UCSD-AML1 (cell line): ENCODE measurements around the gene PTPRQ.
"Not testable (repeated sequence)": the region's sequence is repeated elsewhere in the genome, so short reads cannot be mapped to it uniquely, and the experiment has no call there.

ENCODE experiments used
- DNase-seq: peaks from one replicate; lab custom pipeline; 2025; ENCODE audit not compliant: unreplicated experiment; lab: John Stamatoyannopoulos, UW

PTPRQ gene

GRCh38 chr12:80443974-80444666 is at the start of gene PTPRQ:
Gene PTPRQ, plus strand, starts transcription at chr12:80444235. Its CDS starts 111 bp downstream, at chr12:80444346.
- DNase-seq = no peak

- no peak for DNase-seq
Measured at GRCh38 chr12:80400571-80400991, 43.5 kb upstream of the PTPRQ start.

- DNase-seq = no peak
Measured at GRCh38 chr12:80401191-80401590, 42.8 kb upstream of the PTPRQ start.

GRCh38 chr12:80404629-80405028 is 39.4 kb upstream of the PTPRQ start:
- no peak for DNase-seq

- no peak for DNase-seq
Measured at GRCh38 chr12:80406253-80406652, 37.8 kb upstream of the PTPRQ start.

- no peak for DNase-seq
Measured at GRCh38 chr12:80411787-80412186, 32.2 kb upstream of the PTPRQ start.

GRCh38 chr12:80412343-80412953 is 31.6 kb upstream of the PTPRQ start:
- DNase-seq = no peak

- no peak for DNase-seq
Measured at GRCh38 chr12:80413462-80413861, 30.6 kb upstream of the PTPRQ start.

GRCh38 chr12:80415466-80415865 is 28.6 kb upstream of the PTPRQ start:
- DNase-seq = no peak

- DNase-seq = peak; percentile 2
Measured at GRCh38 chr12:80419644-80420043, 24.4 kb upstream of the PTPRQ start.

- DNase-seq = no peak
Measured at GRCh38 chr12:80420075-80420474, 24.0 kb upstream of the PTPRQ start.

- DNase-seq = no peak
Measured at GRCh38 chr12:80422550-80422949, 21.5 kb upstream of the PTPRQ start.

GRCh38 chr12:80432061-80432460 is 12.0 kb upstream of the PTPRQ start:
- DNase-seq = no peak

GRCh38 chr12:80441921-80442320 is 2.1 kb upstream of the PTPRQ start:
- DNase-seq = no peak

- DNase-seq = no peak
Measured at GRCh38 chr12:80442426-80443222, 1.4 kb upstream of the PTPRQ start.

GRCh38 chr12:80445083-80445793 is 1.2 kb downstream of the PTPRQ start:
- DNase-seq = no peak

GRCh38 chr12:80456513-80456912 is 12.5 kb downstream of the PTPRQ start:
- DNase-seq = no peak

- DNase-seq = no peak
Measured at GRCh38 chr12:80460972-80461371, 16.9 kb downstream of the PTPRQ start.

- not testable (repeated sequence) for DNase-seq
Measured at GRCh38 chr12:80461851-80462250, 17.8 kb downstream of the PTPRQ start.

- DNase-seq = no peak
Measured at GRCh38 chr12:80469681-80470080, 25.6 kb downstream of the PTPRQ start.

- no peak for DNase-seq
Measured at GRCh38 chr12:80470403-80470802, 26.4 kb downstream of the PTPRQ start.
